SK-N-SH treated with all-trans-retinoic acid at 6 μM for 48 hours (cell line): Measurements from ENCODE around the gene FAM124B.

ENCODE experiments used
- ISL1 ChIP-seq: fragments of 250-450 bp; sonication (Bioruptor Pico); IDR thresholded peaks from 2 replicates; pipeline ENCODE4 v2.1.2; 2022; ENCODE audit warnings: mild to moderate bottlenecking, moderate library complexity
- TF ChIP-seq, protein P1 (sequence below): fragments of 250-450 bp; sonication (Bioruptor Pico); IDR thresholded peaks from 2 replicates; pipeline ENCODE4 v1.5.1; 2020; ENCODE audit warnings: low read depth, mild to moderate bottlenecking, moderate library complexity

DNA sequence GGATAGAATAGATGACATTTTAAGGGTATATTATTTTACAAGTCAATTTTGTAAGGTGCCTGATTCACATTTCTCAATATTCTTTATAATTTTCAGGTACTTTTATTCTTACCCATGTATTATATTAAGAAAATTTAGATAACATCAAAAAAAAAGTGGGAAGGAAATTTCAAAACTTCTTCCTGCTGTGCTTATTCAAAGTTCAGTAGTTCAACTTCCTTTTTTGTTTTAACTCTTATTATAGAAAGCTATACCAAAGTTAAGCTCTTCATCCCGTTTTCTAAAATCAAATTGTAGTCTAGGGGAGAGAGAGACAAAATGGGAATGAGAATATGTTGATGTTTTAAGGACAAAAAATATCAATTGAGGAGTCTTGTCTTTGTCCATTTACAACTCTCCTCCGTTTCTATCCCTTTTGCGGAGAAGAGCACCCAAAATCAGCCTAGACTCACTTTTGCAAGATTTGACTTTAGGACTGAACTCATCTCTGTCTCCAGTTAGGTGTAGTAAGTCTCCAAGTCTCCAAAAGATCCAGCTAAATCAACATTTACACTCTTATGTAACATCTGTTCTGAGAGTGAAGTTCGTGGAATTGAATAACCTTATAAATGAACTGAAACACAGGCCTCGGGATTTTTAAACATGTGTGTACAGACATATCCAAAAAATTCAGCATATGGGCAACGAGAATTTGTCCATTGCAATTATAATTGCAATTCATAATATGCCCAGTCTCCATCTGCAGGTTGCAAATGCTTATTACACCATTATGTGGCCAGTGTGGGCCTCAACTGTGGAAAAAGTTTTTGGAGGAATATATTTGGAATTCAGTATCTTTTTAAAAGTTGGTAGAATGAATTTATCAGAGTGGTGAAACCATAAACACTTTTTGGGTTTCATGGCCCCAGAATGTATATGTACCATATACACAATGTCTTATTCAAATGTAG lies 23.9 kb downstream of the FAM124B start:
- TF ChIP-seq, protein P1, sequence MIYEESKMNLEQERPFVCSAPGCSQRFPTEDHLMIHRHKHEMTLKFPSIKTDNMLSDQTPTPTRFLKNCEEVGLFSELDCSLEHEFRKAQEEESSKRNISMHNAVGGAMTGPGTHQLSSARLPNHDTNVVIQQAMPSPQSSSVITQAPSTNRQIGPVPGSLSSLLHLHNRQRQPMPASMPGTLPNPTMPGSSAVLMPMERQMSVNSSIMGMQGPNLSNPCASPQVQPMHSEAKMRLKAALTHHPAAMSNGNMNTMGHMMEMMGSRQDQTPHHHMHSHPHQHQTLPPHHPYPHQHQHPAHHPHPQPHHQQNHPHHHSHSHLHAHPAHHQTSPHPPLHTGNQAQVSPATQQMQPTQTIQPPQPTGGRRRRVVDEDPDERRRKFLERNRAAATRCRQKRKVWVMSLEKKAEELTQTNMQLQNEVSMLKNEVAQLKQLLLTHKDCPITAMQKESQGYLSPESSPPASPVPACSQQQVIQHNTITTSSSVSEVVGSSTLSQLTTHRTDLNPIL (CRISPR knock-in tag): no peak
- no peak for TF ChIP-seq ISL1
